Panc1 (cell line): Measurements from ENCODE around the gene DNMT3A. TPM values are rescaled to one million over a fixed set of nuclear protein-coding genes. Genes with fewer than 3 reads are reported as not detected.

Experiments
- ATAC-seq: fragments of 200-7000 bp; cut with Tn5 transposase; 2 replicates; pipeline ENCODE4 v1.9.1; 2020; ENCODE audit warnings: mild to moderate bottlenecking, moderate library complexity
- BruUV-seq: library from RNA; stranded (reverse); fragments of 400-500 nt; replicated peaks from 2 replicates; lab custom pipeline; 2021; lab: Mats Ljungman, UMichigan
- CTCF ChIA-PET: fragments of 300-600 bp; sonication (Branson Sonifier 250); formaldehyde crosslinking; loops from one replicate; lab custom pipeline; 2022; ENCODE audit warnings: antibody characterized with exemption; lab: Charles Lee
- POLR2A ChIA-PET: fragments of 300-600 bp; sonication (Branson Sonifier 250); formaldehyde crosslinking; loops from one replicate; lab custom pipeline; 2022; ENCODE audit warnings: antibody characterized with exemption; lab: Charles Lee
- DNase-seq: peaks from one replicate; pipeline ENCODE4 v3.0.0-alpha.2; 2010; ENCODE audit warnings: low read depth, low spot score
- H3K27ac ChIP-seq: 2 replicates; pipeline ENCODE4 v1.5.1; 2011; ENCODE audit warnings: mild to moderate bottlenecking, low read length, inconsistent platforms
- H3K27me3 ChIP-seq: fragments of 200-500 bp; sonication (Bioruptor generic); 2 replicates; pipeline ENCODE4 v1.6.0; 2014; ENCODE audit warnings: low read length, inconsistent platforms; ENCODE audit not compliant: control insufficient read depth, insufficient read depth
- H3K36me3 ChIP-seq: fragments of 200-500 bp; sonication (Bioruptor generic); 2 replicates; pipeline ENCODE4 v1.5.1; 2014; ENCODE audit warnings: inconsistent platforms, mild to moderate bottlenecking, low read length, moderate library complexity; ENCODE audit not compliant: control insufficient read depth, insufficient read depth
- H3K4me1 ChIP-seq: 2 replicates; pipeline ENCODE4 v1.5.1; 2011; ENCODE audit warnings: inconsistent platforms, mild to moderate bottlenecking, low read length, moderate library complexity; ENCODE audit not compliant: control insufficient read depth, insufficient read depth
- H3K4me3 ChIP-seq, 2 experiments: 2 replicates each; pipeline ENCODE4 v1.5.1; 2011 to 2012; ENCODE audit warnings: low read depth in 2 of 2, low read length in 2 of 2, mild to moderate bottlenecking in 2 of 2, inconsistent platforms in 1 of 2, moderate library complexity in 1 of 2
- H3K9me3 ChIP-seq: fragments of 200-500 bp; sonication (Bioruptor generic); 2 replicates; pipeline ENCODE4 v1.5.1; 2014; ENCODE audit warnings: low read depth, mild to moderate bottlenecking, inconsistent platforms, low read length, moderate library complexity; ENCODE audit not compliant: control insufficient read depth, insufficient read depth
- POLR2AphosphoS5 ChIP-seq: IDR thresholded peaks from 2 replicates; pipeline ENCODE4 v1.6.1; 2012; ENCODE audit warnings: mild to moderate bottlenecking, low read depth, low read length, moderate library complexity
- SIN3A ChIP-seq: IDR thresholded peaks from 2 replicates; pipeline ENCODE4 v1.6.1; 2012; ENCODE audit warnings: low read depth, mild to moderate bottlenecking, low read length, moderate library complexity, borderline replicate concordance; ENCODE audit not compliant: insufficient read depth
- TCF7L2 ChIP-seq: IDR thresholded peaks from 2 replicates; pipeline ENCODE4 v1.6.1; 2011; ENCODE audit warnings: mild to moderate bottlenecking, low read depth, low read length, inconsistent platforms
- in situ Hi-C: cut with HindIII; loops from 2 replicates; pipeline ENCODE4 v1.10.0; 2016; ENCODE audit warnings: low sequenced_read_pairs, low pct_unique_long_range_greater_than_20kb
- intact Hi-C: fragments of 100-400 bp; cut with micrococcal nuclease; formaldehyde crosslinking; loops from one replicate; pipeline ENCODE4 v1.10.0; 2022; ENCODE audit not compliant: unreplicated experiment
- total RNA-seq: library from RNA; stranded (reverse); gene quantifications from one replicate; pipeline ENCODE4 v1.2.1, GENCODE V29; 2021; ENCODE audit not compliant: unreplicated experiment
- TF ChIP-seq, protein P1 (sequence below): fragments of 450-650 bp; IDR thresholded peaks from 2 replicates; pipeline ENCODE4 v1.5.1; 2017; ENCODE audit warnings: mild to moderate bottlenecking
- TF ChIP-seq, protein P2 (sequence below), 2 experiments: IDR thresholded peaks; 2 replicates each; pipeline ENCODE4 v1.6.1; 2011 to 2012; ENCODE audit warnings: low read depth in 2 of 2, control low read depth in 1 of 2, low read length in 1 of 2, mild to moderate bottlenecking in 1 of 2, moderate library complexity in 1 of 2; ENCODE audit not compliant: insufficient read depth in 1 of 2

Gene DNMT3A
- total RNA-seq, 1 experiment from 2014 or later = 29.3 TPM

DNA sequence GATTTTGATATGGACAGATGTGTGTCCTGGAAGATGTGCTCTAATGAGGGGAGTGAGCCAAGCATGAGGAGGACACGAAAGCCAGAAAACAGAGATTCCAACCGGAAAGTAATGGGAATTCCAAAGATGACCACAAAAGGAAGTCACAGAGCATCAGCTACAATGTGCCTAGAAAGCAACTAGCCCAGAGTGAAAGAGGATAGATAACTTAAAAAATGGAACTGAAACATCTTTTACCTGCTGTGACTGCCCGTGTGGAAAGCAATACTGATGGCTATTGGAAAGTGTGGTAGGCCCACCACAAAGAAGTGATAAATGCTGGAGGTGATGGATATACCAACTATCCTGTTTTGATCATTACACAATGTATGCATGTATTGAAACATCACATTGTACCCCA is 21.6 kb downstream of the DNMT3A start:
- DNase-seq = no peak
- no peak overlapping the region for H3K4me3 ChIP-seq
- no peak for ATAC-seq
- H3K36me3 ChIP-seq = no peaks in the 10 kb centered on the region
- H3K9me3 ChIP-seq = no peaks in the 10 kb centered on the region
- no peaks in the 10 kb centered on the region for H3K27me3 ChIP-seq
- CTCF ChIA-PET = no interaction called here
- intact Hi-C loops (no loop called here), in situ Hi-C loops (no loop called here)
- H3K4me1 ChIP-seq = 0 out of 2 replicates have a peak, but pooled peaks cover 4% of the 10 kb centered on the region
- POLR2A ChIA-PET = no interaction called here
- TF ChIP-seq, protein P1, sequence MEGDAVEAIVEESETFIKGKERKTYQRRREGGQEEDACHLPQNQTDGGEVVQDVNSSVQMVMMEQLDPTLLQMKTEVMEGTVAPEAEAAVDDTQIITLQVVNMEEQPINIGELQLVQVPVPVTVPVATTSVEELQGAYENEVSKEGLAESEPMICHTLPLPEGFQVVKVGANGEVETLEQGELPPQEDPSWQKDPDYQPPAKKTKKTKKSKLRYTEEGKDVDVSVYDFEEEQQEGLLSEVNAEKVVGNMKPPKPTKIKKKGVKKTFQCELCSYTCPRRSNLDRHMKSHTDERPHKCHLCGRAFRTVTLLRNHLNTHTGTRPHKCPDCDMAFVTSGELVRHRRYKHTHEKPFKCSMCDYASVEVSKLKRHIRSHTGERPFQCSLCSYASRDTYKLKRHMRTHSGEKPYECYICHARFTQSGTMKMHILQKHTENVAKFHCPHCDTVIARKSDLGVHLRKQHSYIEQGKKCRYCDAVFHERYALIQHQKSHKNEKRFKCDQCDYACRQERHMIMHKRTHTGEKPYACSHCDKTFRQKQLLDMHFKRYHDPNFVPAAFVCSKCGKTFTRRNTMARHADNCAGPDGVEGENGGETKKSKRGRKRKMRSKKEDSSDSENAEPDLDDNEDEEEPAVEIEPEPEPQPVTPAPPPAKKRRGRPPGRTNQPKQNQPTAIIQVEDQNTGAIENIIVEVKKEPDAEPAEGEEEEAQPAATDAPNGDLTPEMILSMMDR = no peak
- TF ChIP-seq, protein P2, sequence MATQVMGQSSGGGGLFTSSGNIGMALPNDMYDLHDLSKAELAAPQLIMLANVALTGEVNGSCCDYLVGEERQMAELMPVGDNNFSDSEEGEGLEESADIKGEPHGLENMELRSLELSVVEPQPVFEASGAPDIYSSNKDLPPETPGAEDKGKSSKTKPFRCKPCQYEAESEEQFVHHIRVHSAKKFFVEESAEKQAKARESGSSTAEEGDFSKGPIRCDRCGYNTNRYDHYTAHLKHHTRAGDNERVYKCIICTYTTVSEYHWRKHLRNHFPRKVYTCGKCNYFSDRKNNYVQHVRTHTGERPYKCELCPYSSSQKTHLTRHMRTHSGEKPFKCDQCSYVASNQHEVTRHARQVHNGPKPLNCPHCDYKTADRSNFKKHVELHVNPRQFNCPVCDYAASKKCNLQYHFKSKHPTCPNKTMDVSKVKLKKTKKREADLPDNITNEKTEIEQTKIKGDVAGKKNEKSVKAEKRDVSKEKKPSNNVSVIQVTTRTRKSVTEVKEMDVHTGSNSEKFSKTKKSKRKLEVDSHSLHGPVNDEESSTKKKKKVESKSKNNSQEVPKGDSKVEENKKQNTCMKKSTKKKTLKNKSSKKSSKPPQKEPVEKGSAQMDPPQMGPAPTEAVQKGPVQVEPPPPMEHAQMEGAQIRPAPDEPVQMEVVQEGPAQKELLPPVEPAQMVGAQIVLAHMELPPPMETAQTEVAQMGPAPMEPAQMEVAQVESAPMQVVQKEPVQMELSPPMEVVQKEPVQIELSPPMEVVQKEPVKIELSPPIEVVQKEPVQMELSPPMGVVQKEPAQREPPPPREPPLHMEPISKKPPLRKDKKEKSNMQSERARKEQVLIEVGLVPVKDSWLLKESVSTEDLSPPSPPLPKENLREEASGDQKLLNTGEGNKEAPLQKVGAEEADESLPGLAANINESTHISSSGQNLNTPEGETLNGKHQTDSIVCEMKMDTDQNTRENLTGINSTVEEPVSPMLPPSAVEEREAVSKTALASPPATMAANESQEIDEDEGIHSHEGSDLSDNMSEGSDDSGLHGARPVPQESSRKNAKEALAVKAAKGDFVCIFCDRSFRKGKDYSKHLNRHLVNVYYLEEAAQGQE (IDR thresholded peaks at IDR 0.05; ENCODE audit: insufficient read depth in 1 of 2, low read depth in 2 of 2, low read length in 1 of 2) = no peak
- TF ChIP-seq SIN3A (no peak), POLR2AphosphoS5 (no peak), TCF7L2 (no peak)
- BruUV-seq = no TSS peak
- H3K27ac ChIP-seq = no peak overlapping the region

DNA sequence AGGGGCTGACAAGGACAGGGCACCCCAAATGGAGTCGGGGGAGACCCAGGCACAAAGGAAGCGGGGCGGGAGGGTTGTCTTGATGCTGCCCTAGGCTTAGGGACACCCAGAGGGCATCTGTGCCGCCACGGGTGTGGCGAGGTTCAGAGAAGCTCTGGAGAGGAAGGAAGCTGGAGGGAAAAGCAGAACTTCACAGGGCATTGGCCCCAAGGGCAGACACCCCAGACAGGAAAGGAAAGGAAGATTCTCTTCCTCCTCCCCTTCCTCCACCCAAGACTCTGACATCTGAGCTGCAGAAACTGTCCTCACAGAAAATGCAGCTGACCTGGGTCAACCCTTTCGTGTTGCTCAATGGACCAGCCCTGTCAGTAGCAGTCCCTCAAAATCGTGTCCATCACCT is 25.6 kb downstream of the DNMT3A start:
- Histone ChIP-seq H3K27ac (no peak overlapping the region), H3K27me3 (no peaks in the 10 kb centered on the region), H3K9me3 (no peaks in the 10 kb centered on the region), H3K4me3 (no peak overlapping the region), H3K4me1 (peaks cover 3% of the 10 kb centered on the region; the same call in 1 of the 2 replicates), H3K36me3 (no peaks in the 10 kb centered on the region)
- no peak for TF ChIP-seq SIN3A
- TF ChIP-seq, protein P1 = no peak
- TF ChIP-seq, protein P2 (IDR thresholded peaks at IDR 0.05; ENCODE audit: insufficient read depth in 1 of 2, low read depth in 2 of 2, low read length in 1 of 2) = no peak
- TF ChIP-seq POLR2AphosphoS5 = no peak
- BruUV-seq = no TSS peak
- ATAC-seq (no peak), DNase-seq (no peak)
- intact Hi-C loops = no loop called here
- CTCF ChIA-PET = no interaction called here
- in situ Hi-C loops = no loop called here
- POLR2A ChIA-PET = no interaction called here
